ENCODE measurements around the gene ESRRG.

GRCh38 chr1:216765346-216766300 lies 42.4 kb upstream of the ESRRG start:
- TF ChIP-seq CTCF (IDR thresholded peaks at IDR 0.05): no peak
- TF ChIP-seq POLR2A (IDR thresholded peaks at IDR 0.05): no peak

Measured in esophagus squamous epithelium (tissue), 4 donors.